H1 (cell line): ENCODE measurements around the gene SLC22A23.

Source experiments
- CTCF ChIP-seq, 3 experiments: IDR thresholded peaks; 1 replicate in 2 of 3; 2 replicates in 1 of 3; pipeline versions ENCODE4 v1.5.1 to v1.6.1; 2011; ENCODE audit warnings: low read length in 3 of 3, mild to moderate bottlenecking in 3 of 3, inconsistent platforms in 2 of 3, low read depth in 1 of 3, moderate library complexity in 1 of 3; ENCODE audit not compliant: insufficient read depth in 1 of 3; ENCODE audit errors: control extremely low read depth in 1 of 3
- EZH2 ChIP-seq: fragments of 200-600 bp; sonication (generic); IDR thresholded peaks from 2 replicates; pipeline ENCODE4 v1.7.1; 2012; ENCODE audit warnings: low read depth, mild to moderate bottlenecking, moderate library complexity, low read length, inconsistent platforms; ENCODE audit not compliant: severe bottlenecking
- POLR2AphosphoS5 ChIP-seq: IDR thresholded peaks from 2 replicates; pipeline ENCODE4 v1.6.1; 2011; ENCODE audit warnings: low read depth, low read length
- ZNF274 ChIP-seq: IDR thresholded peaks from 2 replicates; pipeline ENCODE4 v1.7.0; 2012; ENCODE audit warnings: low read length, borderline replicate concordance; ENCODE audit errors: extremely low read depth

GRCh38 chr6:3392930-3393835 is 63.7 kb downstream of the SLC22A23 start:
- no peak for TF ChIP-seq CTCF (IDR thresholded peaks at IDR 0.05; ENCODE audit: control extremely low read depth in 1 of 3, insufficient read depth in 1 of 3, low read depth in 1 of 3, low read length in 3 of 3)
- TF ChIP-seq POLR2AphosphoS5: no peak
- TF ChIP-seq ZNF274: no peak
- TF ChIP-seq EZH2: no peak
